H9 (cell line): Measurements from ENCODE around the gene CTNNA3. TPM values are rescaled to one million over a fixed set of nuclear protein-coding genes. Genes with fewer than 3 reads are reported as not detected.

Source experiments
- DNase-seq: peaks from one replicate; pipeline ENCODE4 v3.0.0-alpha.2; 2017
- H2AFZ ChIP-seq: one replicate; pipeline ENCODE4 v1.6.1; 2013; ENCODE audit warnings: mild to moderate bottlenecking, low read length, control low read depth, moderate library complexity
- H2AK5ac ChIP-seq: 2 replicates; pipeline ENCODE4 v1.6.1; 2013; ENCODE audit warnings: low read length, control low read depth, mixed read lengths; ENCODE audit not compliant: insufficient read length
- H2BK120ac ChIP-seq: one replicate; pipeline ENCODE4 v1.6.1; 2013; ENCODE audit warnings: low read depth, mild to moderate bottlenecking, low read length, control low read depth, inconsistent platforms; ENCODE audit not compliant: poor library complexity, severe bottlenecking
- H2BK12ac ChIP-seq: 2 replicates; pipeline ENCODE4 v1.6.1; 2013; ENCODE audit warnings: low read length, control low read depth, mixed read lengths, low read depth; ENCODE audit not compliant: insufficient read length
- H2BK15ac ChIP-seq: 2 replicates; pipeline ENCODE4 v1.6.1; 2013; ENCODE audit warnings: low read depth, low read length, control low read depth
- H2BK20ac ChIP-seq: one replicate; pipeline ENCODE4 v1.6.1; 2013; ENCODE audit warnings: low read depth, mild to moderate bottlenecking, low read length, control low read depth, inconsistent platforms; ENCODE audit not compliant: poor library complexity, severe bottlenecking
- H2BK5ac ChIP-seq: 2 replicates; pipeline ENCODE4 v1.6.1; 2013; ENCODE audit warnings: low read length, control low read depth, mixed read lengths; ENCODE audit not compliant: insufficient read length
- H3K14ac ChIP-seq: 2 replicates; pipeline ENCODE4 v1.6.1; 2013; ENCODE audit warnings: low read length, control low read depth; ENCODE audit not compliant: insufficient read depth
- H3K18ac ChIP-seq: 2 replicates; pipeline ENCODE4 v1.6.1; 2013; ENCODE audit warnings: low read depth, mild to moderate bottlenecking, mixed read lengths, low read length, control low read depth; ENCODE audit not compliant: insufficient read length
- H3K23ac ChIP-seq: 2 replicates; pipeline ENCODE4 v1.6.1; 2013; ENCODE audit warnings: low read length, control low read depth, mixed read lengths, low read depth; ENCODE audit not compliant: insufficient read length
- H3K23me2 ChIP-seq: 2 replicates; pipeline ENCODE4 v1.6.1; 2013; ENCODE audit warnings: low read depth, mild to moderate bottlenecking, mixed read lengths, low read length, control low read depth; ENCODE audit not compliant: insufficient read length, poor library complexity, severe bottlenecking
- H3K27ac ChIP-seq: 2 replicates; pipeline ENCODE4 v1.5.1; 2013; ENCODE audit warnings: low read length, control low read depth, mixed read lengths, low read depth; ENCODE audit not compliant: insufficient read length
- H3K27me3 ChIP-seq: 2 replicates; pipeline ENCODE4 v1.6.1; 2013; ENCODE audit warnings: low read length, control low read depth, inconsistent platforms; ENCODE audit not compliant: insufficient read depth
- H3K4ac ChIP-seq: 2 replicates; pipeline ENCODE4 v1.6.1; 2013; ENCODE audit warnings: low read depth, mild to moderate bottlenecking, control low read depth, inconsistent platforms, low read length, moderate library complexity
- H3K4me1 ChIP-seq: 2 replicates; pipeline ENCODE4 v1.6.1; 2013; ENCODE audit warnings: low read length, control low read depth, inconsistent platforms; ENCODE audit not compliant: insufficient read depth
- H3K4me2 ChIP-seq: 2 replicates; pipeline ENCODE4 v1.6.1; 2013; ENCODE audit warnings: low read length, control low read depth, mixed read lengths; ENCODE audit not compliant: insufficient read length, insufficient read depth
- H3K56ac ChIP-seq: 2 replicates; pipeline ENCODE4 v1.6.1; 2013; ENCODE audit warnings: low read depth, mild to moderate bottlenecking, mixed read lengths, low read length, control low read depth; ENCODE audit not compliant: insufficient read length
- H3K79me1 ChIP-seq: 2 replicates; pipeline ENCODE4 v1.6.1; 2013; ENCODE audit warnings: low read depth, mild to moderate bottlenecking, moderate library complexity, low read length, control low read depth, inconsistent platforms; ENCODE audit not compliant: insufficient read depth, poor library complexity, severe bottlenecking
- H3K79me2 ChIP-seq: 2 replicates; pipeline ENCODE4 v1.6.1; 2013; ENCODE audit warnings: low read length, control low read depth, inconsistent platforms; ENCODE audit not compliant: insufficient read depth
- H3K9ac ChIP-seq: 2 replicates; pipeline ENCODE4 v1.6.1; 2013; ENCODE audit warnings: low read length, control low read depth, mixed read lengths; ENCODE audit not compliant: insufficient read length; ENCODE audit errors: extremely low read depth
- H3K9me3 ChIP-seq: one replicate; pipeline ENCODE4 v1.6.1; 2013; ENCODE audit warnings: low read depth, low read length, inconsistent platforms; ENCODE audit not compliant: control insufficient read depth
- H3T11ph ChIP-seq: one replicate; pipeline ENCODE4 v1.6.1; 2013; ENCODE audit warnings: mild to moderate bottlenecking, low read length, control low read depth, inconsistent platforms
- H4K20me1 ChIP-seq: one replicate; pipeline ENCODE4 v1.6.1; 2013; ENCODE audit not compliant: control insufficient read depth, insufficient read length, insufficient read depth
- H4K5ac ChIP-seq: 2 replicates; pipeline ENCODE4 v1.6.1; 2013; ENCODE audit warnings: low read depth, mild to moderate bottlenecking, mixed read lengths, low read length, control low read depth; ENCODE audit not compliant: insufficient read length
- H4K8ac ChIP-seq: replicated peaks from 2 replicates; pipeline ENCODE4 v1.6.1; 2013; ENCODE audit warnings: low read length, control low read depth, mixed read lengths, low read depth; ENCODE audit not compliant: insufficient read length
- H4K91ac ChIP-seq: 2 replicates; pipeline ENCODE4 v1.6.1; 2013; ENCODE audit warnings: low read depth, mild to moderate bottlenecking, moderate library complexity, mixed read lengths, low read length, control low read depth; ENCODE audit not compliant: insufficient read length
- H3K27ac Mint-ChIP-seq, 3 experiments: 2 replicates in 2 of 3; 3 replicates in 1 of 3; pipeline ENCODE4 v1.8.0; 2020 to 2021; ENCODE audit warnings: mixed read lengths in 3 of 3, mild to moderate bottlenecking in 1 of 3, moderate library complexity in 1 of 3
- H3K27me3 Mint-ChIP-seq: 2 replicates; pipeline ENCODE4 v1.8.0; 2021; ENCODE audit warnings: low read depth, mild to moderate bottlenecking, moderate library complexity, mixed read lengths
- H3K36me3 Mint-ChIP-seq, 3 experiments: 2 replicates in 2 of 3; 3 replicates in 1 of 3; pipeline ENCODE4 v1.8.0; 2020 to 2021; ENCODE audit warnings: low read depth in 3 of 3, mixed read lengths in 3 of 3; ENCODE audit not compliant: insufficient read depth in 1 of 3
- H3K4me1 Mint-ChIP-seq, 2 experiments: 2 replicates each; pipeline ENCODE4 v1.8.0; 2020; ENCODE audit warnings: mixed read lengths in 2 of 2
- H3K4me3 Mint-ChIP-seq, 2 experiments: 2 replicates in 1 of 2; 3 replicates in 1 of 2; pipeline ENCODE4 v1.8.0; 2020 to 2021; ENCODE audit warnings: mild to moderate bottlenecking in 2 of 2, mixed read lengths in 2 of 2, moderate library complexity in 1 of 2
- H3K9me3 Mint-ChIP-seq, 2 experiments: 2 replicates in 1 of 2; 3 replicates in 1 of 2; pipeline ENCODE4 v1.8.0; 2020; ENCODE audit warnings: mild to moderate bottlenecking in 2 of 2, mixed read lengths in 2 of 2, moderate library complexity in 1 of 2
- total RNA-seq: library from RNA; stranded (reverse); gene quantifications from 2 replicates; pipeline ENCODE4 v1.2.1, GENCODE V29; 2021
- TF ChIP-seq, protein P1 (sequence below): fragments of 200-600 bp; sonication (generic); conservative IDR thresholded peaks from 3 replicates; pipeline ENCODE4 v1.8.0; 2021; ENCODE audit warnings: antibody characterized with exemption, mild to moderate bottlenecking

CTNNA3 gene
- total RNA-seq, 1 experiment from 2014 or later: 3.3 TPM

DNA sequence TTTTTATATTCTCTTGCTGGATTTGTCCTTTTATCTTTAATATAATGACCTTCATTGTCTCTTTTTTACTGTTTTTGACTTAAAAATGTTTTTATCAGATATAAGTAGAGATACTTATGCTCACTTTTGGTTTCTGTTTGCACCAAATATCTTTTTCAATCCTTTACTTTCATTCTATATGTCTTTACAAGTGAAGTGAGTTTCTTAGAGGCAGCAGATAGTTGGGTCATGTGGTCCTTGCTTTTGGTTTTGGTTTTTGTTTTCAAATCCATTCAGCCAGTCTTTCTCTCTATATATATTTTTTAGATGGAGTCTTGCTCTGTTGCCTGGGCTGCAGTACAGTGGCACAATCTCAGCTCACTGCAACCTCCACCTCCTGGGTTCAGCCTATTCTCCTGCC, 1702.5 kb downstream of the CTNNA3 start:
- Histone ChIP-seq H4K20me1 (no peaks in the 10 kb centered on the region), H3K18ac (no peak overlapping the region), H3K27me3 (no peaks in the 10 kb centered on the region), H2BK15ac (no peak overlapping the region), H3T11ph (no peak overlapping the region), H2AFZ (no peak overlapping the region), H3K79me1 (no peaks in the 10 kb centered on the region), H4K5ac (no peak overlapping the region), H2BK20ac (no peak overlapping the region), H4K91ac (no peak overlapping the region), H2BK120ac (no peak overlapping the region), H3K9me3 (no peaks in the 10 kb centered on the region), H2BK5ac (no peak overlapping the region), H3K4me2 (no peak overlapping the region), H3K9ac (no peak overlapping the region), H2BK12ac (no peak overlapping the region), H2AK5ac (no peak overlapping the region), H3K23me2 (no peaks in the 10 kb centered on the region), H4K8ac (no peak overlapping the region), H3K23ac (no peak overlapping the region), H3K79me2 (no peaks in the 10 kb centered on the region), H3K4ac (no peak overlapping the region), H3K27ac (no peak overlapping the region), H3K4me1 (no peaks in the 10 kb centered on the region), H3K56ac (no peak overlapping the region), H3K14ac (no peak overlapping the region)
- H3K4me1 Mint-ChIP-seq: no peaks in the 10 kb centered on the region
- H3K27me3 Mint-ChIP-seq: no peaks in the 10 kb centered on the region
- H3K9me3 Mint-ChIP-seq: peaks cover 0 to 2% of the 10 kb centered on the region in 2 experiments; a peak in 1 of 5 replicates
- H3K36me3 Mint-ChIP-seq: no peaks in the 10 kb centered on the region
- no peak overlapping the region for H3K27ac Mint-ChIP-seq
- DNase-seq: no peak
- TF ChIP-seq, protein P1, sequence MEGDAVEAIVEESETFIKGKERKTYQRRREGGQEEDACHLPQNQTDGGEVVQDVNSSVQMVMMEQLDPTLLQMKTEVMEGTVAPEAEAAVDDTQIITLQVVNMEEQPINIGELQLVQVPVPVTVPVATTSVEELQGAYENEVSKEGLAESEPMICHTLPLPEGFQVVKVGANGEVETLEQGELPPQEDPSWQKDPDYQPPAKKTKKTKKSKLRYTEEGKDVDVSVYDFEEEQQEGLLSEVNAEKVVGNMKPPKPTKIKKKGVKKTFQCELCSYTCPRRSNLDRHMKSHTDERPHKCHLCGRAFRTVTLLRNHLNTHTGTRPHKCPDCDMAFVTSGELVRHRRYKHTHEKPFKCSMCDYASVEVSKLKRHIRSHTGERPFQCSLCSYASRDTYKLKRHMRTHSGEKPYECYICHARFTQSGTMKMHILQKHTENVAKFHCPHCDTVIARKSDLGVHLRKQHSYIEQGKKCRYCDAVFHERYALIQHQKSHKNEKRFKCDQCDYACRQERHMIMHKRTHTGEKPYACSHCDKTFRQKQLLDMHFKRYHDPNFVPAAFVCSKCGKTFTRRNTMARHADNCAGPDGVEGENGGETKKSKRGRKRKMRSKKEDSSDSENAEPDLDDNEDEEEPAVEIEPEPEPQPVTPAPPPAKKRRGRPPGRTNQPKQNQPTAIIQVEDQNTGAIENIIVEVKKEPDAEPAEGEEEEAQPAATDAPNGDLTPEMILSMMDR: no peak
- no peak overlapping the region for H3K4me3 Mint-ChIP-seq
